GM08714 (cell line): ENCODE data around the gene DIPK1C.
A peak's percentile ranks its signal among the peaks of the same experiment; 100 is the strongest.

Experiments used
- H3K4me3 ChIP-seq: fragments of 200-500 bp; sonication (Bioruptor generic); 2 replicates; pipeline ENCODE4 v1.5.1; 2014; ENCODE audit warnings: mild to moderate bottlenecking, low read length, inconsistent platforms
- ZNF274 ChIP-seq: IDR thresholded peaks from 2 replicates; pipeline ENCODE4 v1.6.1; 2012; ENCODE audit warnings: mild to moderate bottlenecking, low read depth, low read length

DIPK1C gene

DNA sequence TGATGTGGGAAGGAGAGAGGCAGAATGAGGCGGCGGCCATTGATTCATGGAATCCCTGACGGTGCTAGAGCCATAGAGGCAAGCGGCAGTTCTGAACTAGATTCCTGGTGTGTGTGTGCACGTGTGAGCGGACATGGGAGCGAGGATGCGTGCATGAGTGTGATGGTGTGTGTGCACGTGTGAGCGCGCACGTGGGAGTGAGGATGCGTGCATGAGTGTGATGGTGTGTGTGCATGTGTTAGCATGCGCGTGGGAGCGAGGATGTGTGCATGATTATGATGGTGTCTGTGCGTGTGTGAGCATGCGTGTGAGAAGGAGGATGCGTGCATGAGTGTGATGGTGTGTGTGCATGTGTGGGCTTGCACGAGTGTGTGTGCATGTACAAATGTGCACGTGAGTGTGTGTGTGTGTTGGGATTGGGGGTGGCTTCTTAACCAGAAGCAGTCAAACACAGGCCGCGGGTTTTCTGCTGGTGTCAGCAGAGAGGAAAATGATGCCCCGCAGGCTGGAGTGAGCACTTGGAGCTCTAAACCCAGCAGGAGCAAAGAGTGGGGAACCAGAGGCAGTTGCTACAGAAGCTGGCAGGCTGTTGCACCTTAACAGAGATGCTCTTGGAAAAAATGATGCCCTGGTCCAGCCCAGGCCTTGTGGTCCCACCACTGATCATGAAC, 29.5 kb downstream of the DIPK1C start:
- TF ChIP-seq ZNF274, result no peak
- H3K4me3 ChIP-seq, result no peak overlapping the region

DNA sequence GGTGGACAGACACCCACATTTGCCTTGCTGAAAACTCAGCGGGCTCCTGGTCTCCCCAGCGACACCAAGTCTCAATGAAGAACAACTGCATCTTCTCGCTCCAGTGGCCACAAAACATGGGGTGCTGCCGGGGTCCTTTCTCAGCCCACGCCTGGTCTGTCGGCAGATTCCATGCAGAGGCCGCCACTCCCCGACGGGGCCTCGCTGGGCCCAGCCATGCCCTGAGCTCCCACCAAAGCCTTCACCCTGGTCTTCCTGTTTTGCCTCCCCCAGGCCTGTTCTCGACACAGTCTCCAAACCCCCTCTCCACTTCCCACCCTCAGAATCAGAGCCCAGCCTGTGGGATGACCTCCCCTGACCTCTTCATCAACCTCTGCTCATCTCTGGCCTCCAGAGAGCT, 31.2 kb downstream of the DIPK1C start:
- no peak for TF ChIP-seq ZNF274
- H3K4me3 ChIP-seq, result no peak overlapping the region

DNA sequence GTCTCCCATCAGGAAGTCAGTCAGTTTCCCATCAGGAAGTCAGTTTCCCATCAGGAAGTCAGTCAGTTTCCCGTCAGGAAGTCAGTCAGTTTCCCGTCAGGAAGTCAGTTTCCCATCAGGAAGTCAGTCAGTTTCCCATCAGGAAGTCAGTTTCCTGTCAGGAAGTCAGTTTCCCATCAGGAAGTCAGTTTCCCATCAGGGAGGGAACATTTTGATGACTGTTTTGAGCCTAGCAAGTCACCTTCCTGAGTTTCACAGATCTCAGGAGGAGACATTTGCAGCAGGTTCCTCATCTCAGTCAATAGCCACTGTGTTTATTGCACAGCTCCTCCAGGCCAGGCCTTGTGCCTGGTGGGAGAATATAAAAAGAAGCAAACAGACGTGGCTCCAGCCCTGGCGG, 31.9 kb downstream of the DIPK1C start:
- H3K4me3 ChIP-seq, result no peak overlapping the region
- no peak for TF ChIP-seq ZNF274

- H3K4me3 ChIP-seq, result no peak overlapping the region
- TF ChIP-seq ZNF274, result no peak
Observed at GRCh38 chr18:74422541-74422940, 34.6 kb downstream of the DIPK1C start.

- TF ChIP-seq ZNF274, result no peak
Observed at GRCh38 chr18:74420926-74421325, 36.2 kb downstream of the DIPK1C start.

DNA sequence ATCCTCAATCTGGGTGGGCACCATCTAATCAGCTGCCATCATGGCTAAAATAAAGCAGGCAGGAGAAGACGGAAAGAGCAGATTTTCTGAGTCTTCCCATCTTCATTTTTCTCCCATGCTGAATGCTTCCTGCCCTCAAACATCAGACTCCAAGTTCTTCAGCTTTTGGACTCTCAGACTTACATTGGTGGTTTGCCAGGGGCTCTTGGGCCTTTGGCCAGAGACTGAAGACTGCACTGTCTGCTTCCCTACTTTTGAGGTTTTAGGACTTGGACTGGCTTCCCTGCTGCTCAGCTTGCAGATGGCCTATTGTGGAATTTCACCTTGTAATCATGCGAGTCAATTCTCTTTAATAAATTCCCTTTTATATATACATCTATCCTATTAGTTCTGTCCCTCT, 36.6 kb downstream of the DIPK1C start:
- H3K4me3 ChIP-seq, result no peak overlapping the region
- no peak for TF ChIP-seq ZNF274

More at GRCh38 chr18:74420926-74421325, 36.2 kb downstream of the DIPK1C start:
- H3K4me3 ChIP-seq, result no peak overlapping the region

DNA sequence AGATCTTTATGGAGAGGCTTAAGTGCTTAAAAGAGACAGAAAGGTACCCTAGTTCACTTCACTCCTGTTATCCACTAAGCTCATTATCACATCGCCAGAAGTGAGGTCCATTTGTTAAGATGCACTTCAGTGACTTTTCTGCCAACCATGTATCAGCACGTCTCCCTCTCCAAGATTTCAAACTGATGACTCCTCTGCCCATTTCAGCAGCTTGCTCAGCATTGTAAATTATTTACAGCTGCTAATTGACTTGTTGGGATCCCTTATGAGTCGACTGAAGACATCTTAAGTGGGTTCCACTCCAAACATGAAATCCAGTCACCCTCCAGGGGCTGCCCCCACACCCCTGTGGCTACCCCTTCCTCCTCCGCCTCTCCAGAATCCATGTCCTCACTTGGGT, 37.3 kb downstream of the DIPK1C start:
- TF ChIP-seq ZNF274, result no peak

DNA sequence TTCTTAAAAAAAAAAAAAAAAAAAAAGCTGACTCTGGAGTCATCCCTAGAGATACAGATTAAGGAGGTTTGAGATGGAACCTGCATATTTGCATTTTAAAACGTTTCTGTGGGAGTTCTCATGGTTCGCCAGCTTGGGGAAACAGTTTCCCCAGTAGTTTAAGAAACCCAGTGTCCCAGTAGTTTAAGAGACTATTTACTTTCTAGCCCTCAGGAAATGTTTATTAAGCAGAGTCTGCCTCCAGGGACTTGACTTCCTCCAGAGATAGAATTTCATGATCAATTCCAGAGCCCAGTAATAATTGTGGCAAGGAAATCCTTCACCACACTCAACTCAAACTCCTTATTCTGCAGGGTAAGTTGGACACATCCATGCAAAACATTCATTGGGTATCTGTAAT, 39.1 kb downstream of the DIPK1C start:
- no peak for TF ChIP-seq ZNF274
- no peak overlapping the region for H3K4me3 ChIP-seq

More for the DNA sequence above, 37.3 kb downstream of the DIPK1C start:
- H3K4me3 ChIP-seq, result no peak overlapping the region

DNA sequence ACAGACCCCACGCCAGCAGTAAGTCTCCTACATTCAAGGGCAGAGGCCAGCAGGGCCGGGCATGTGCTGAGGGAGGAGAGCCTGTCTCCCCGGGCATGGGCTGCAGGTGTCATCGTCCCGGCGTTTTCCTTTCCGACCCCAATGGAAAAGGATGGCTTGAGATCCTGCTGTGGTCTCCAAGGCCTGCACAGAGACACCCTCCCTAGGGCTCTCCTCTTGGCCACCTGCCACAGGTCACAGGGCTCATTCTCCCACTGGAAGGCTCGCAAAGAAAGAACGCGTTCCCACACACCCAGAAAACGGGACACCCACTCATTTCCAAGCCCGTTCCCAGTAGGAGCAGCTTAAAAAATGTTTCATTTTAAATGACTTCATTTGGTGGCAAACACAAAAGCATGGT, 41.0 kb downstream of the DIPK1C start:
- H3K4me3 ChIP-seq, result no peak overlapping the region
- no peak for TF ChIP-seq ZNF274

- no peak overlapping the region for H3K4me3 ChIP-seq
- no peak for TF ChIP-seq ZNF274
Observed at GRCh38 chr18:74414953-74415515, 42.1 kb downstream of the DIPK1C start.

- TF ChIP-seq ZNF274, result no peak
- H3K4me3 ChIP-seq, result no peak overlapping the region
Observed at GRCh38 chr18:74413836-74414235, 43.3 kb downstream of the DIPK1C start.

DNA sequence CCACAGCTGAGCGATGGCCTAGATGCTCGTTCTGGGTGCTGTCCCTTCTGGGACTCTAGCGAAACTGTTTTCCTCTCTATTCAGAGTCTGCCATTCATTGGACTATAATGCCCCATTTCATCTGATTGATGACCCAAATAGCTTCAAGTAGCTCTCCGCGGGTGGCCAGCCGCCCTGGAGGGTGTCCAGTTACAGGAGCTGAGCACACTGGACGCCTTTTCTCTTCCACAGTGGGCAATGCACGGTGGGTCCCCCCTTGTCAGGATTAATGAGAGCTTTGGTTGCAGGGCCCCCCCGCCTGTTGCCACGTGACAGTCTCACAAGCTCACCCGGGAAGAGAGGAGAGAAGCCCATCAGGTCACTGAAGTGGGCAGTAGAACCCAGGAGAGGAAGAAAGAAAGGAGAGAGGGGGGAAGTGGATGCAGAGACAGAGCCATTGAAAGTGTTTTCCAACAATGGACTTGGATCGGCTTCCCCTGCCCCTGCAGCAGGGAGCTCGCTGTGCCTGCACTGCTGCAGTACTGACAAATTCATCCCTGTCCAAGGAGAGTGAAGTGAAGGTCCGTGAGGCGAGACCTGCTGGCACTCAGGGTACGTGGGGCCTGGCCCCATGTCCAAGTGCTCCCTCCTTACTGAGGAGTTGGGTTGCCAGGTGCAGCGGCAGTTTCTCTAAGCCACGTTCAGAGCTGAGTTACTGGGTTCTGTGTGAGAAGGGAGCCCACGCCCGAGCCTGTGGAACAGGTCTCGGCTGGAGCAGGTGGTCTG, 44.8 kb downstream of the DIPK1C start:
- no peak for TF ChIP-seq ZNF274
- no peak overlapping the region for H3K4me3 ChIP-seq

DNA sequence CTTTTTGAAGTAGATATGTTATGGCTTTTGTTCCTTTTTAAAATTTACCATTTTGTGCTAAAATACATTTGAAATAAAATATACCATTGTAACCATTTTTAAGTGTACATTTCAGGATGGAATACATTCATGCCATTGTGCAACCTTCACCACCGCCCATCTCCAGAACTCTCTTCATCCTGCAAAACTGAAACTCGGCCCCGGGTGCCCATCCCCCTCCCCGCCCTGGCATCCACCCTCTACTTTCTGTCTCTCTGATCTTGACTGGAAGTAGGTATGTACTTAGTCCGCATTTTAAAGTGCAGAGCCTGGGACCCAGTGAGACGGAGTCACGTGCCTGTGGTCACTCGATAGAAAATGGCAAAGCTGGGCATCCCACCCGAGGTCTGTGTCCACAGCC, 45.6 kb downstream of the DIPK1C start:
- no peak for TF ChIP-seq ZNF274
- H3K4me3 ChIP-seq, result no peak overlapping the region

DNA sequence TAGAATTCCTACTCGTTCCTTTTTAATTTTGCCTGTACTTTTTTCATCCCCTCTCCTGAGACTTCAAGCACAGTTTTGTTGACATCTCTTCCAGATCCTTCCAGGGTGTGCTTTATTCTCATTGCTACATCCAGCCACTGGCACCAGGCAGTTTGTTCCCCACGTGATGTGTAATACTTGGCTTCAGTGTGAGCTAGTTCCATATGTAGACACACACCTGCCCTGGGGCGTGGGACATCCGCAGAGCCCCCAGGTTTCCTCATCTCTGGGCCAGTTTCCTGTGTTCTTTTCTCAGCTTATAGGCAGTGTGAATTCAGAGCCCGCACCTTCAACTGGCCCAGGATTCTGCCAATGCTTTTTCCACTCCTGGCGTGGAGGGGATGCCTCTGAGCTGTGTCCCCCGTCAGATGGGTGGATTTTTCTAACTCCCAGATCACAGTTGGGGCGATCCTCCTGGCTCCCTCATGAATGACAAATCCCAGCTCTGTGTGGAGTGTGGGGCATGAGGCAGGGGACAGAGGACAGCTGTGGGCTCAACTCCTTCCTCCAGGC, 46.6 kb downstream of the DIPK1C start:
- H3K4me3 ChIP-seq, result no peak overlapping the region
- no peak for TF ChIP-seq ZNF274

DNA sequence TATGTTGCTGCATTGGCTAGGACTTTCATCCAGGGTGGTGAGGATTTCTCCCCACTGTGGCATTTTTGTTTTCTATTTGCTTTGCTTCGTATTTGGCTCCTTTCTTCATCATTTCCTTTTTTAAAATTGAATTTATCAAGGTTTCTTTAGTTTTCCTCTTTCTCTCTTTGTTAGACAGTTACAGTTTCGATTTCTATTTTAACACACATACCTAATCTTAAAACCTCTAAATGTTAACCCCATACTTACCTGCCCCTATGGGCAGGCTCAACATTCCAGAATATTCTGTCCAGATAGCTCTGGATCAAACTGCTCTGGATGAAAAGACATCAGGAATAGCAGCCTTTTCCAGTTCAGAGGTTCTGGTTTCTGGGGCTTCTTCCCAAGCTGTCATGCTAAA, 49.2 kb downstream of the DIPK1C start:
- TF ChIP-seq ZNF274, result no peak
- 0 out of 2 replicates have a peak overlapping the region, but pooled peaks have one; percentile 19 for H3K4me3 ChIP-seq
